Pons (tissue), 1 donor: Measurements from ENCODE around the gene PKM.
A peak's percentile ranks its signal among the peaks of the same experiment; 100 is the strongest.

Source experiments
- DNase-seq: peaks from one replicate; pipeline ENCODE4 v3.0.0-alpha.2; 2016; ENCODE audit warnings: low spot score

Gene PKM

DNA sequence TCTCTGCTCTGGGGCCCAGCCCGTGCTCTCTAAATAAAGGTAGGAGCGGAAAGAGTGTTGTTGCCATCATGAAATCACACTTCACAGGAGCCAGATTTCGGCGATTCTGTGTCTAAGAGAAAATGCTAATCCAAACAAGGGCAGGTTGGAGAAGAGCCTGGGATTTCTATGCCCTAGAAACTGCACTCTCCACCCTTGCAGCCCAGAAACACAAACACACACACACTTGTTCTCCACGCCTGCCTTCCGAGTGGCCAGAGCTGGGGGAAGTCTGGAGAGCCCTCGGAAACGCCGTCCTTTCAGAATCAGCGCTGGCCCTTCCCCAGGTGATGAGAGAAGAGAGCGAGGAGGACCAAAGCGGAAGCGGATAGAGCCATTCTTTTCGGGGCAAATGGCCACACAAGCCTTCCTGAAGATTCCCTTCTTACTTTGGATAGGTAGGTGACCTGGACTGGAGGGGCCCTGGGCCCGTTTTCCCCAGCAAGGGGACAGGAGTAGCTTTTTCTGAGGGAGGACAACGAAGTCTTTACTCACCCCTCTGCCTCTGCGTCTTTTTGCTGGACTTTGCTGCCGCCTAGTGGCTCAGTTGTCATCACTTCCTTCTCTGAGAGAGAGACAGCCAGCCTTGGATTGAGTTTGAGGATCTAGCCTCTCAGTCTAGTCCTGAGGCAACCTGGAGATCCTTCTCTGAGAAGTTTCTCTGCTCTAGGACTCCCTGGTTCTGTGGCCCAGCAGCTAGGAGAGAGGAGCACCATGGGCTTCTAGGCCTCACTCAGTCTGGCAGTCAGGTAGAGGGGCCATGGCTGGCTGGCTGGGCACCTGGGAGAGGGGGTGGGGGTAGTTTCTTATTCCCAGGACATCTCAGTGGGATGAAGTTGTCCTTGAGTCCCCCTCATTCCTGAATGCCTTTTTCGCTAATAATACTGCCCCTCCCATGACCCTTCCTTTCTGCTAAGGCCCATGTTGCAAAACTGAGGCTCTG is 75.1 kb downstream of the PKM start:
- peak; percentile 91 for DNase-seq

DNA sequence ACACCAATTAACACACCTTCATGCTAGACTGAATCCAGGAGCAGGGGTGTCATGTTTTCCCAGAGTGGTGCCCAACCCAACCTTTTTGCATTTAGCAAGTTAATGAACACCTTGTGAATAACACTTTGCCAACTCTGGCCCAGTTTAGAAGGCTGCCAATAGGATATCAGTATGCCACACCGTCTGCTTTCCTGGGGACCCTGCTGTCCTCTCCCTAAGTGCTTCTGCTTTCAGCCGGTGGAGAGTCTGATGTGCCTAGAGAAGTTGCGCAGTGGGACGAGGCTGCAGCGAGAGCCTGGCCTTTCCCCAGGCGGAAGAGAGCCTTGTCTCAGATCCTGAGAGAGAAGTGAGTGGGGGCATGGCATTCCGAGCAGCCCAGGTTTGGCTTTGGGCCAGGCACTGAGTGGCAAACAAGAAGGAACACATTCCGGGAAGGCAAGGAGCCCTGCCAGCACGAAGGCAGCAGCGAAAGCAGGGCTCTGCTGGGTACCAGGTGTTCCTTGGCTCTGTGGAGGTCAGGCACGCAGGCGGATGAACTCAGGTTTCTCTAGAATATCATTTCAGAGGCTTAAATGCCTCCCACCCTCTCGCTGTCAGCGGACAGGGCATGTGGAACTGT is 75.9 kb downstream of the PKM start:
- peak; percentile 45 for DNase-seq

DNA sequence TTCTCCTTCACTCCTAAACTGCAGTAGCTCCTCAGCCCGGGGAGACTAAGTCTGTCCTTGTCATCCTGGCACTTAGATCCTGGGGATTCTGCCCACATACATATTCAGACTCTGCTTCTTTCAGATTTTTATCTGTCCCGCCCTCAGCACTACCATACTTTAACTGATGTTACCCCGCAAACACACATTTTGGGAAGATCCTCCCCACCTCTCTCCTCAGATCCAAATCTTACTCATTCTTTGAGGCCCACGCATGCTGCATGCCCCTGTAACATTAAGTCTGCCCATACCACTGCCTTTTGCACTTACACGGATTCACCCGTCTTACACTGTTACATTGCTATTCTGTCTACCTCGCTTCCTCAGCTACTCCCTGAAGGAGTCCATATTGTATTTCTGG is 76.7 kb downstream of the PKM start:
- DNase-seq, result no peak

GRCh38 chr15:72153269-72154000 is 77.6 kb downstream of the PKM start:
- no peak for DNase-seq
